Fibroblast of lung (primary cell): ENCODE results near the gene EPHB4. TPM values are rescaled to one million over a fixed set of nuclear protein-coding genes. Genes with fewer than 3 reads are reported as not detected.
"Not testable (repeated sequence)": the region's sequence is repeated elsewhere in the genome, so short reads cannot be mapped to it uniquely, and the experiment has no call there.

Source experiments
- DNase-seq, 2 donors: peaks; one replicate each; pipeline versions ENCODE4 v3.0.0 to v3.0.0-alpha.2; 2010; ENCODE audit warnings: low read depth in 2 of 2
- H2AFZ ChIP-seq: 2 replicates; pipeline ENCODE4 v1.5.1; 2012; ENCODE audit warnings: low read length, control low read depth, inconsistent platforms
- H3K27ac ChIP-seq: 2 replicates; pipeline ENCODE4 v1.5.1; 2011; ENCODE audit warnings: low read length, control low read depth; ENCODE audit not compliant: insufficient read depth
- H3K27me3 ChIP-seq: 2 replicates; pipeline ENCODE4 v1.5.1; 2011; ENCODE audit warnings: mild to moderate bottlenecking, low read length; ENCODE audit not compliant: control insufficient read depth, insufficient read depth
- H3K36me3 ChIP-seq: 2 replicates; pipeline ENCODE4 v1.5.1; 2011; ENCODE audit warnings: low read length; ENCODE audit not compliant: control insufficient read depth, insufficient read depth
- H3K4me1 ChIP-seq: 2 replicates; pipeline ENCODE4 v1.5.1; 2011; ENCODE audit warnings: low read length; ENCODE audit not compliant: control insufficient read depth, insufficient read depth; ENCODE audit errors: extremely low read depth
- H3K4me2 ChIP-seq: 2 replicates; pipeline ENCODE4 v1.5.1; 2011; ENCODE audit warnings: low read length, control low read depth; ENCODE audit not compliant: insufficient read depth; ENCODE audit errors: extremely low read depth
- H3K4me3 ChIP-seq, 4 experiments: fragments of 200-600 bp in 1 of 4; sonication (generic) in 1 of 4; replicated peaks in 1 of 4; 2 replicates each; pipeline ENCODE4 v1.5.1; 2011 to 2016; ENCODE audit warnings: low read length in 4 of 4, low read depth in 3 of 4, mild to moderate bottlenecking in 3 of 4, control low read depth in 2 of 4, inconsistent platforms in 1 of 4, mixed read lengths in 1 of 4; ENCODE audit not compliant: insufficient read depth in 1 of 4; ENCODE audit errors: control extremely low read depth in 1 of 4
- H3K79me2 ChIP-seq: 2 replicates; pipeline ENCODE4 v1.5.1; 2012; ENCODE audit warnings: mild to moderate bottlenecking, low read length, inconsistent platforms; ENCODE audit not compliant: control insufficient read depth, insufficient read depth
- H3K9ac ChIP-seq: 2 replicates; pipeline ENCODE4 v1.5.1; 2011; ENCODE audit warnings: mild to moderate bottlenecking, low read length, control low read depth; ENCODE audit not compliant: insufficient read depth
- H3K9me3 ChIP-seq: 2 replicates; pipeline ENCODE4 v1.5.1; 2012; ENCODE audit warnings: low read depth, low read length; ENCODE audit not compliant: control insufficient read depth, insufficient read depth
- H4K20me1 ChIP-seq: 2 replicates; pipeline ENCODE4 v1.5.1; 2011; ENCODE audit warnings: low read length; ENCODE audit not compliant: control insufficient read depth, insufficient read depth; ENCODE audit errors: extremely low read depth
- CTCF ChIP-seq, 2 donors: IDR thresholded peaks in 1 of 2; conservative IDR thresholded peaks in 1 of 2; 1 replicate in 1 of 2; 2 replicates in 1 of 2; pipeline ENCODE4 v1.5.1; 2011 to 2012; ENCODE audit warnings: low read length in 2 of 2, control low read depth in 1 of 2, inconsistent platforms in 1 of 2, low read depth in 1 of 2, mild to moderate bottlenecking in 1 of 2
- EZH2 ChIP-seq: IDR thresholded peaks from 2 replicates; pipeline ENCODE4 v1.5.1; 2012; ENCODE audit warnings: low read length, control low read depth, mild to moderate bottlenecking; ENCODE audit errors: missing control alignments
- polyA plus RNA-seq, 2 donors: library from polyadenylated mRNA; depleted of rRNA in 1 of 2; stranded (reverse) in 1 of 2; unstranded in 1 of 2; fragments of >200 nt; gene quantifications; 2 replicates each; pipeline ENCODE4 v1.2.1, GENCODE V29; 2011 to 2012; ENCODE audit warnings: missing spikeins in 1 of 2
- total RNA-seq: library from RNA; depleted of rRNA; stranded (reverse); fragments of >200 nt; gene quantifications from 2 replicates; pipeline ENCODE4 v1.2.1, GENCODE V29; 2014

EPHB4 gene
- total and polyA plus RNA-seq, 2 donors (not counting 1 experiment from before 2014, with no cell fraction given): 28.5 to 98.8 TPM

GRCh38 chr7:100856871-100857282 lies 29.6 kb upstream of the EPHB4 start:
- Histone ChIP-seq H3K4me1 (peaks cover 3% of the 10 kb centered on the region), H3K27ac (no peak overlapping the region), H3K79me2 (peaks cover 2% of the 10 kb centered on the region), H3K4me3 (no peak overlapping the region), H4K20me1 (no peaks in the 10 kb centered on the region), H3K27me3 (no peaks in the 10 kb centered on the region), H3K36me3 (peaks cover 12% of the 10 kb centered on the region), H2AFZ (no peak overlapping the region), H3K4me2 (no peak overlapping the region), H3K9me3 (no peaks in the 10 kb centered on the region), H3K9ac (no peak overlapping the region)
- no peak for DNase-seq
- TF ChIP-seq EZH2 (no peak), CTCF (conservative IDR thresholded peaks at IDR 0.05 in 1 of 2, IDR thresholded peaks at IDR 0.05 in 1 of 2; ENCODE audit: low read depth in 1 of 2, low read length in 2 of 2) (no peak)

GRCh38 chr7:100855515-100855914 lies 28.2 kb upstream of the EPHB4 start:
- Histone ChIP-seq H3K9ac (no peak overlapping the region), H2AFZ (no peak overlapping the region), H3K9me3 (no peaks in the 10 kb centered on the region), H3K4me1 (peaks cover 4% of the 10 kb centered on the region), H3K4me3 (no peak overlapping the region), H3K27me3 (no peaks in the 10 kb centered on the region), H3K79me2 (peaks cover 2% of the 10 kb centered on the region), H3K4me2 (no peak overlapping the region), H3K27ac (no peak overlapping the region), H3K36me3 (peaks cover 5% of the 10 kb centered on the region), H4K20me1 (no peaks in the 10 kb centered on the region)
- TF ChIP-seq EZH2: no peak
- no peak for TF ChIP-seq CTCF (conservative IDR thresholded peaks at IDR 0.05 in 1 of 2, IDR thresholded peaks at IDR 0.05 in 1 of 2; ENCODE audit: low read depth in 1 of 2, low read length in 2 of 2)
- DNase-seq: no peak

GRCh38 chr7:100854899-100855298 lies 27.6 kb upstream of the EPHB4 start:
- H3K27ac ChIP-seq, H3K4me2 ChIP-seq: not testable (repeated sequence)

More at GRCh38 chr7:100854899-100855298, 27.6 kb upstream of the EPHB4 start:
- not testable (repeated sequence) for DNase-seq, H3K4me1 ChIP-seq, H3K9me3 ChIP-seq, H3K9ac ChIP-seq, H3K79me2 ChIP-seq, H3K36me3 ChIP-seq, H3K27me3 ChIP-seq, H2AFZ ChIP-seq, H3K4me3 ChIP-seq, H4K20me1 ChIP-seq
